HG03039 (cell line): ENCODE data around the gene RIMS1.
A peak's percentile ranks its signal among the peaks of the same experiment; 100 is the strongest.
"Not testable (repeated sequence)": the region's sequence is repeated elsewhere in the genome, so short reads cannot be mapped to it uniquely, and the experiment has no call there.

Experiments
- ATAC-seq: cut with Tn5 transposase; IDR thresholded peaks from one replicate; pipeline ENCODE4 v1.9.1; 2021; ENCODE audit warnings: mild to moderate bottlenecking, moderate library complexity; ENCODE audit not compliant: unreplicated experiment

Gene RIMS1

GRCh38 chr6:71982389-71982788, 96.0 kb downstream of the RIMS1 start:
- peak; percentile 93 for ATAC-seq

DNA sequence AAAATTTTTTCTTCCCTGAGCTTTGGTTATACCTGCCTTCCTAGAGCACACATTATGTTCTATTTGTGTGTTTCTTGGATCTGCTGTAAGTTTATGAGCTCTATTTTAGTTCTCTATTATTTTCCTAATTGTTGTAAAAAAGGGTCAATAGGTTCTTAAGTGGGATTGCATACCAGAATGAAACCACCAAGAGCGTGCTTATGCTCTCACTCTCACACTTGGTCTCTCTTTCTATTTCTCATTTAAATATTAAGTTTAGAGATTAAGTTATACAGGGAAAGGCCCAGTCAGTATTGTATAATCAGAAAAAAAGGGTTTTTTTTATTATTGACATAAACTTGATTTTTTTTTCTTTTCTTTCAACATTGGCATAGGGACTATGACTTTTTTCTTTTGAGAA, 96.8 kb downstream of the RIMS1 start:
- no peak for ATAC-seq

- ATAC-seq: no peak
Observed at GRCh38 chr6:71994705-71995271, 108.4 kb downstream of the RIMS1 start.

GRCh38 chr6:71997341-71997740, 111.0 kb downstream of the RIMS1 start:
- no peak for ATAC-seq

- no peak for ATAC-seq
Observed at GRCh38 chr6:72002415-72002814, 116.1 kb downstream of the RIMS1 start.

DNA sequence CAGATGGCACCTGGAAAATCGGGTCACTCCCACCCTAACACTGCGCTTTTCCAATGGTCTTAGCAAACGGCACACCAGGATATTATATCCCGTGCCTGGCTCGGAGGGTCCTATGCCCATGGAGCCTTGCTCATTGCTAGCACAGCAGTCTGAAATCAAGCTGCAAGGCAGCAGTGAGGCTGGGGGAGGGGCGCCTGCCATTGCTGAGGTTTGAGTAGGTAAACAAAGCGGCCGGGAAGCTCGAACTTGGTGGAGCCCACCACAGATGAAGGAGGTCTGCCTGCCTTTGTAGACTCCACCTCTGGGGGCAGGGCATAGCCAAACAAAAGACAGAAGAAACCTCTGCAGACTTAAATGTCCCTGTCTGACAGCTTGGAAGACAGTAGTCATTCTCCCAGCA, 120.2 kb downstream of the RIMS1 start:
- not testable (repeated sequence) for ATAC-seq

GRCh38 chr6:72022830-72023229, 136.5 kb downstream of the RIMS1 start:
- no peak for ATAC-seq

DNA sequence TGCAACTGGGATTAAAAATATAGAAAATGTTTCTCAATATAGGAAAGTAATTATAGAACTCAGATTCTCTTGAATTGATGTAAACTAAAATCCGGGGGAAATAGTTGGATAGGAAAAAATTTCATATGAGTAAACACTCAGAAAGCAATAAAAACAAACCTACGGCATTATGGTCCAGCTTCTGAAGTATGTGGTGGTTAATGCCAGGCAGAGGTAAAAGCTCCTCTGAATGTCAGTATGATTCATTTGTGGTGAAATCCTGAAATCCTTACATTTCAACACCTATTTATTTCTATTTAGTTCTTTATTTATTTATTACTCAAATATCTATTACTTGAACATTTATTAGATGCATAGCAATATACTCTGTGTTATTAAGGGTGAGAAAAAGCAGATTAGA, 145.1 kb downstream of the RIMS1 start:
- no peak for ATAC-seq

DNA sequence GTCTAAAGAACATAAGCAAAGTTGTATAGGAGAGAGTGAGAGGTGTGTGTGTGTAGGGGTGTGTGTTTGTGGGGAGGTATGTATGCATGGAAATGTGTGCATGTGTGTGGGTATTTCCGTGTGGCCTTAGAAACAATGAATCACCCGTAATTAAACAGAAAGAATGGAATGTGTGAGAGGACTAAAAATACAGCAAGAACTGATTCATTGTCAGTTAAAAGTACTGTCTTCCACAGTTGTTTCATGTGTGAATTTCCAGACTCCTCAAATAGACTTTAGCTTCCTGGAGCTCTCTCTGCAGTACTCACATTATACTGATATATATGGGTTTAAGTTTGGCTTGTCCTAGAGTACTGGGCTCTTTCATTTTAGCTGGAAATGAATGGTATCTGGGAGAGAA, 145.7 kb downstream of the RIMS1 start:
- no peak for ATAC-seq

- no peak for ATAC-seq
Observed at GRCh38 chr6:72035486-72035885, 149.1 kb downstream of the RIMS1 start.

- no peak for ATAC-seq
Observed at GRCh38 chr6:72035966-72036365, 149.6 kb downstream of the RIMS1 start.

GRCh38 chr6:72037006-72037405, 150.7 kb downstream of the RIMS1 start:
- no peak for ATAC-seq

DNA sequence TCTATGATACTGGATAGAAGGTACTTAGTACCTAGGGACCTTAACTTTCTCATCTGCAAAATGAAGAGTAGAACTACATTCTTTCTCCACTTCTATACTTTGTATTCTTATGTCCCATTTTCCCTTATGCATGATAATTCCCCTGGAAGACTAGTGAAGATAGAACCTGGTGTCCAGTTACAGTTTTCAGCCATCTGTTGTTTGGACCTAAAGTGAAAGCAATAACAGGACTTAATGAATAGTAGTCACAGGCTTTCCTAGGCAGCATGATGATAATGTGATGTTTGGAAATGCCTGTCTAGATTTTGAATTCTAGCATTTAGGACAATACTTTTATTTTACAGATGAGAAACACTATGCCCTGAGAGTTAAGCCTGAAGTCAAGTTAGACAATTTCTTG, 153.8 kb downstream of the RIMS1 start:
- ATAC-seq: no peak

GRCh38 chr6:72042088-72042487, 155.7 kb downstream of the RIMS1 start:
- no peak for ATAC-seq

- no peak for ATAC-seq
Observed at GRCh38 chr6:72048080-72048479, 161.7 kb downstream of the RIMS1 start.

- ATAC-seq: no peak
Observed at GRCh38 chr6:72049376-72049775, 163.0 kb downstream of the RIMS1 start.

- no peak for ATAC-seq
Observed at GRCh38 chr6:72061286-72061685, 174.9 kb downstream of the RIMS1 start.

- no peak for ATAC-seq
Observed at GRCh38 chr6:72064399-72064975, 178.1 kb downstream of the RIMS1 start.

DNA sequence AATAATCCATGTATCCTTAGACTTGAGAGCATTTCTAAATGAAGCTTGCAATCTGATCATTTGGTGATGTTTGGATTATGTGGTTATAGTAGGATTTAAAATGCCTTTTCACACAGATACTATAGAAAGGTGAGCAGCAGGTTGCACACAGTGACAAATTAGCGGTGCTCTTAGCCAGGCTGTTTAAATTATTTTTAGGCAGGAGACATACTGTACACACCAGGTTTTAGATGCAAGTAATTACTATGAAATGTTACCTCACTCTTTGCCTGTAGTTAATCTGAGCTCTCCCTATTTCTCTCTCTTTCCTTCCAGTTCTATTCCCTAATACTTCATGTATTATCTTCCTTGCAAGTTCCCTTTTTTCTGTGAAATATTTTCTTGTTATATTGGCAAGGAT, 191.7 kb downstream of the RIMS1 start:
- no peak for ATAC-seq

- no peak for ATAC-seq
Observed at GRCh38 chr6:72080260-72080941, 194.1 kb downstream of the RIMS1 start.

DNA sequence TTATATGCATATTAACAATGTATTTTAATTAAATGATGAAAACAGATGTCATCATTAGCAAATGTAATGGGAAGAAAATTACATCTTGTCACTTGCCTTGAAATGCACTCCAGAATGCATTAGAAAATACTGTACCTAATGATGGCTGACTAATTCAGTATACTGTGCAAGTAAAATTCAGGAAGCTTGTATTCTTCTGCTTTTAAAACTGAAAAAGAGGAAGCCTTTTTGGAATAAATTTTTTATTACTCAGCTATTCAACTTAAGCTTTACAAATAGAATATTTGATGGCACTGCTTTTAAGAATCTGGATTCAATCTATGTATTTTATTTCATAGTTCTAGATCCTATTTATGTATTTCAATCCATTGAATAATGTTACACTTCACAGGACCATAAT, 195.5 kb downstream of the RIMS1 start:
- ATAC-seq: no peak

GRCh38 chr6:72083976-72084375, 197.6 kb downstream of the RIMS1 start:
- no peak for ATAC-seq
